ENCODE measurements around the gene GRIN2A.

DNA sequence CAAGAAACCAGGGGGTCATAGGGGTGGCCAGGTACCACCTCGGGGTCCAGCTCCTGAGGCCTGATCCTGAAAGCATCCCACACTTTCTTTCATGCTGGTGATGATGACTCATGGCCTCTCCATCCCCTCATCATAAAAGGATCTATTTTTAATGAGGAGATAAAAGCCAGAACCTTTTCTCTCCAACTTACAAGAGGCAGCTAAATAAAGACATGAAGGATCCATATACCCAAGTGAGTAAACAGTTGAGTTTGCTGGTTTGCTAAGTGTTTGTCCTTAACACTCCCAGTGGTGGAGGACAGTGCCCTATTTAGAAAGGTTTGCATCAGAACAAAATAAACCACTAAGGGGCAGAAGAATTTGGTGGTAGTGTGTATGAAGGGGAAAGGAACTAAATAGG lies 383.8 kb downstream of the GRIN2A start:
- TF ChIP-seq POLR2AphosphoS5 (IDR thresholded peaks at IDR 0.05; ENCODE audit: low read depth, low read length) (no peak), TAF1 (IDR thresholded peaks at IDR 0.05; ENCODE audit: borderline replicate concordance, low read depth, low read length) (no peak), POLR2A (IDR thresholded peaks at IDR 0.05; ENCODE audit: low read depth, low read length) (no peak)
